Fibroblast of lung (primary cell): Measurements from ENCODE around the gene CNPY2.

Experiments used
- EZH2 ChIP-seq: IDR thresholded peaks from 2 replicates; pipeline ENCODE4 v1.5.1; 2012; ENCODE audit warnings: low read length, control low read depth, mild to moderate bottlenecking; ENCODE audit errors: missing control alignments
- TF ChIP-seq, protein P1 (sequence below), 2 donors: IDR thresholded peaks in 1 of 2; conservative IDR thresholded peaks in 1 of 2; 1 replicate in 1 of 2; 2 replicates in 1 of 2; pipeline ENCODE4 v1.5.1; 2011 to 2012; ENCODE audit warnings: low read length in 2 of 2, control low read depth in 1 of 2, inconsistent platforms in 1 of 2, low read depth in 1 of 2, mild to moderate bottlenecking in 1 of 2

DNA sequence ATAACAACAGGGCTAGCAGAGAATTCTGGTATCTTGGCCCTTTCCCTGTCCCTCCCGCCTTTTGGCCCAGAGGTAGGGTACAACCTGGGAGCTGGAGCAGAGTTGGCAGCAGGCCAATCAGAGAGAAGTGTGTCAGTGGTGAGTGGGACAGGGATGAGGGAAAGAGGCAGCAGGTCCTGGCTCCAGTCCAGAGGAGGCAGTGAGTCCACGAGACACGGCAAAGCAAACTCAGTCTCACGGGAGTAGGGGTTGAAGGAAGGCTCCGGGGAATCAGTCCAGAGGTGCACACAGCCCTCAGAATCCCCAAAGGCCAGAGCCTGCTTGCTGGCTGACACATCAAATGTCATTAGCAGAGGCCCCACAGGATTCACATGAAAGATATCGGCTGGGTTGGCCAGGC lies 10.7 kb upstream of the CNPY2 start:
- TF ChIP-seq, protein P1, sequence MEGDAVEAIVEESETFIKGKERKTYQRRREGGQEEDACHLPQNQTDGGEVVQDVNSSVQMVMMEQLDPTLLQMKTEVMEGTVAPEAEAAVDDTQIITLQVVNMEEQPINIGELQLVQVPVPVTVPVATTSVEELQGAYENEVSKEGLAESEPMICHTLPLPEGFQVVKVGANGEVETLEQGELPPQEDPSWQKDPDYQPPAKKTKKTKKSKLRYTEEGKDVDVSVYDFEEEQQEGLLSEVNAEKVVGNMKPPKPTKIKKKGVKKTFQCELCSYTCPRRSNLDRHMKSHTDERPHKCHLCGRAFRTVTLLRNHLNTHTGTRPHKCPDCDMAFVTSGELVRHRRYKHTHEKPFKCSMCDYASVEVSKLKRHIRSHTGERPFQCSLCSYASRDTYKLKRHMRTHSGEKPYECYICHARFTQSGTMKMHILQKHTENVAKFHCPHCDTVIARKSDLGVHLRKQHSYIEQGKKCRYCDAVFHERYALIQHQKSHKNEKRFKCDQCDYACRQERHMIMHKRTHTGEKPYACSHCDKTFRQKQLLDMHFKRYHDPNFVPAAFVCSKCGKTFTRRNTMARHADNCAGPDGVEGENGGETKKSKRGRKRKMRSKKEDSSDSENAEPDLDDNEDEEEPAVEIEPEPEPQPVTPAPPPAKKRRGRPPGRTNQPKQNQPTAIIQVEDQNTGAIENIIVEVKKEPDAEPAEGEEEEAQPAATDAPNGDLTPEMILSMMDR (conservative IDR thresholded peaks at IDR 0.05 in 1 of 2, IDR thresholded peaks at IDR 0.05 in 1 of 2; ENCODE audit: low read depth in 1 of 2, low read length in 2 of 2), result no peak
- TF ChIP-seq EZH2, result no peak
